NB4 (cell line): ENCODE measurements around the gene SNED1.
A peak's percentile ranks its signal among the peaks of the same experiment; 100 is the strongest.

Experiments used
- DNase-seq: peaks from one replicate; pipeline ENCODE4 v3.0.0; 2010; ENCODE audit warnings: low read depth
- H3K4me3 ChIP-seq: one replicate; pipeline ENCODE4 v1.5.1; 2011; ENCODE audit warnings: mild to moderate bottlenecking, low read depth, low read length, moderate library complexity
- MYC ChIP-seq: IDR thresholded peaks from 2 replicates; pipeline ENCODE4 v1.6.1; 2011; ENCODE audit warnings: low read depth, low read length
- POLR2A ChIP-seq: IDR thresholded peaks from 2 replicates; pipeline ENCODE4 v1.6.1; 2011; ENCODE audit warnings: mild to moderate bottlenecking; ENCODE audit not compliant: insufficient read length; ENCODE audit errors: extremely low read depth
- TF ChIP-seq, protein P1 (sequence below): IDR thresholded peaks from 2 replicates; pipeline ENCODE4 v1.6.1; 2011; ENCODE audit warnings: low read depth, low read length
- TF ChIP-seq, protein P2 (sequence below): IDR thresholded peaks from one replicate; pipeline ENCODE4 v1.5.1; 2012; ENCODE audit warnings: low read depth, low read length

SNED1 gene

DNA sequence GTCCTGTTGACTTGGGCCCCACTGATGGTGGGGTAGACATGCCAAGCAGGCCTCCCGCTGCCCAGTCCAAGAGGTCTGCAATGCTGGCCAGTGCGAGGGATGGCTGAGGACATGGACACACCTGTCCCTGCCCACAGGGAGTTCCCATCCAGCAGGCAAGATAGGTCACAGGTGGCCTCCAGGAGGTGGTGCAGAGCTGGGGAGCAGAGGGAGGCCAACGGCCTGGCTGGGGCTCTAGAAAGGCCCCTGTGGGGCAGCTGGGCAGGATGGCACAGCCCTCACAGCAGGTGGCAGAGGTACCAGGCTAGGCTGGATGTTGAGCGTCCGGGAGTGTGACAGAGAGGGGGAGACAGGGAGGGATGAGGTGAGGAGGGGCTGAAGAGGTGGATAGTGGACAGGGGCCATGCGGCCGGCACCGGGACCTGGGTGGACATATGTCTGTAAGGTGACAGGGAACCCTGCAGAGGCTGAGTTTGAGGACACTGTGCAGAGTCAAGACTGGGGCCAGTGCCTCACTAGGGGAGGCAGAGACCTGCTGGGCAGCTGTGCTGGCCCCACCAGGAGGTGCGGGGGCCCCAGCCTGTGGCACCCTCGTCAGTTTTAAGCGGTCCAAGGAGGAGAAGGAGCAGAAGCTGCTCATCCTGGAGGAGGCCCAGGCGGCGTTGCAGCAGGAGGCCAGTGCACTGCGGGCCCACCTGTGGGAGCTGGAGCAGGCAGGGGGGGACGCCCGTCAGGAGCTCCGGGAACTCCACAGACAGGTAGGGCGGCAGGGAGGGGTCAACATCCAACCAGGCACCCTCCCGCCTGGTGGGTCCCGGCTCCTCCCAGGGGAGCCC, 34.3 kb upstream of the SNED1 start:
- H3K4me3 ChIP-seq, result no peak overlapping the region
- DNase-seq, result no peak
- no peak for TF ChIP-seq POLR2A
- TF ChIP-seq, protein P1, sequence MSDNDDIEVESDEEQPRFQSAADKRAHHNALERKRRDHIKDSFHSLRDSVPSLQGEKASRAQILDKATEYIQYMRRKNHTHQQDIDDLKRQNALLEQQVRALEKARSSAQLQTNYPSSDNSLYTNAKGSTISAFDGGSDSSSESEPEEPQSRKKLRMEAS, result no peak
- TF ChIP-seq, protein P2, sequence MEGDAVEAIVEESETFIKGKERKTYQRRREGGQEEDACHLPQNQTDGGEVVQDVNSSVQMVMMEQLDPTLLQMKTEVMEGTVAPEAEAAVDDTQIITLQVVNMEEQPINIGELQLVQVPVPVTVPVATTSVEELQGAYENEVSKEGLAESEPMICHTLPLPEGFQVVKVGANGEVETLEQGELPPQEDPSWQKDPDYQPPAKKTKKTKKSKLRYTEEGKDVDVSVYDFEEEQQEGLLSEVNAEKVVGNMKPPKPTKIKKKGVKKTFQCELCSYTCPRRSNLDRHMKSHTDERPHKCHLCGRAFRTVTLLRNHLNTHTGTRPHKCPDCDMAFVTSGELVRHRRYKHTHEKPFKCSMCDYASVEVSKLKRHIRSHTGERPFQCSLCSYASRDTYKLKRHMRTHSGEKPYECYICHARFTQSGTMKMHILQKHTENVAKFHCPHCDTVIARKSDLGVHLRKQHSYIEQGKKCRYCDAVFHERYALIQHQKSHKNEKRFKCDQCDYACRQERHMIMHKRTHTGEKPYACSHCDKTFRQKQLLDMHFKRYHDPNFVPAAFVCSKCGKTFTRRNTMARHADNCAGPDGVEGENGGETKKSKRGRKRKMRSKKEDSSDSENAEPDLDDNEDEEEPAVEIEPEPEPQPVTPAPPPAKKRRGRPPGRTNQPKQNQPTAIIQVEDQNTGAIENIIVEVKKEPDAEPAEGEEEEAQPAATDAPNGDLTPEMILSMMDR, result no peak
- TF ChIP-seq MYC, result no peak

DNA sequence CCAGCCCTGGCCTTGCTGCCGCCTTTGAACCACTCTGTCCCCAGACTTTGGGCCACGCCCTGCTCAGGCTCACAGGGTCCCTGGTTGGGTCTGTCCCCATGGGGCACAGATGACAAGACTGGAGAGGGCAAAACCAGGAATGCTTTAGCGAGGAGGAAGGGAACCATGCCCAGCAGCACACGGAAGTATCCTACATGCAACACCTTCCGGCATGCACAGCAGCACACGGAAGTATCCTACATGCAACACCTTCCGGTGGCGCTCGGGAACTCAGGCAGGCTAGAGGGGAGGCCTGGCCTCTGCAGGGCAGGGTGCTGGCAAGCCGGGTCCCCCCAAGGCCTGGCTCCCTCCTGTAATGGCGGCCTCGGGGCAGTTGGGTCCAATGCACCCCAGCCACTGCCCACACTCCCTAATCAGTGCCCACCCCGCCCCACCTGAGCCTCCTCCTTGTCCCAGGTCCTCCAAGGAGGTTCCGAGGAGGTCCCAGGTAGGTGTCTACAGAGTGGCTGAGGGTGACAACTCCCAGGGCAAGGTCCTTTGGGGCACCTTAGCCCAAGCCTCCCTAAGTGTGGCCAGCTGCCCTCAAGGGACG, 33.6 kb upstream of the SNED1 start:
- no peak for TF ChIP-seq POLR2A
- TF ChIP-seq, protein P2, result no peak
- TF ChIP-seq, protein P1, result no peak
- no peak for TF ChIP-seq MYC
- H3K4me3 ChIP-seq, result no peak overlapping the region
- DNase-seq, result peak; percentile 15

DNA sequence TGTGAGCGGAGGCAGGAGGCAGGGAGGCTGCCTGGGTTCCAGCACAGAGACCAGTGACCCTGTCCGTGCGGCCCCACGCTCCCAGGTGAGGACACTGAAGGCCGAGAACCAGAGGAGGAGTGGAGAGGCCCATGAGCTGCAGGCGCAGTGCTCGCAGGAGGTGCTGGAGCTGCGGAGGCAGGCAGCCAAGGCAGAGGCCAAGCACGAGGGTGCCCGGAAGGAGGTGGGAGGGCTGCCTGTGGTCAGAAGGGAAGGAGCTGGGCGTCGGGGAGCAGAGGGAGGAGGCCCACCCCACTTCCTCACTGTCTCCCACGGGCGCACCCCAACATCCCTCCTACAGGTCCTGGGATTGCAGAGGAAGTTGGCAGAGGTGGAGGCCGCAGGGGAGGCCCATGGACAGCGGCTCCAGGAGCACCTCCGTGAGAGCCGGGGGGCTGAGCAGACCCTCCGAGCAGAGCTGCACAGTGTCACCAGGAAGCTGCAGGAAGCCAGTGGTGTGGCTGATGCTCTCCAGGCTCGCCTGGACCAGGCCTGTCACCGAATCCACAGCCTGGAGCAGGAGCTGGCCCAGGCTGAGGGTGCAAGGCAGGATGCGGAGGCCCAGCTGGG, 33.0 kb upstream of the SNED1 start:
- peak; percentile 88 for DNase-seq
- TF ChIP-seq, protein P1, result peak; percentile 4; the same call in 1 of the 2 replicates
- TF ChIP-seq, protein P2, result no peak
- TF ChIP-seq MYC, result peak; percentile 26; the same call in 1 of the 2 replicates
- H3K4me3 ChIP-seq, result no peak overlapping the region

DNA sequence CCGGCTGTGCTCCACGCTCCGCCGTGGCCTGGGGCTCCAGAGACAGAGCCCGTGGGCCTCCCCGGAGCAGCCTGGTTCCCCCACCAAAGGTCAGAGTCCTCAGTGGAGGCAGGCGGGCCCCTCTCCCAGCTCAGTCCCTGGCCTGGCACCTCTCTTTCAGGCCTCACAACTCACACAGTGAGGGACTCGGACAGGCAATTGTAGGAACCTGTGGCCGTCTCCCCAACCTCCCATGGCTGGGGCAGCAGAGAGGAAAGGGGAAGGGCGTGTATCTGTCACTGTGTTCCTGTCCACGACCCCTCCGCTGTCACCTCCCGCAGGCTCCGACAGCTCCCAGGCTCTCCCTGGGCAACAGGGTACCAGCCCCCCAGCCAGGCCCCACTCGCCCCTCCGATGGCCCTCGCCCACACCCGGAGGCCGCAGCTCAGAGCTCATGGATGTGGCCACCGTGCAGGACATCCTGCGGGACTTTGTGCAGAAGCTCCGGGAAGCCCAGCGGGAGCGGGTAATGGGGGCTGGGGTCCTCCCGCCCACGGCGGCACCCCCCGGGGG, 32.4 kb upstream of the SNED1 start:
- H3K4me3 ChIP-seq, result no peak overlapping the region
- peak; percentile 48 for DNase-seq
- TF ChIP-seq, protein P1, result no peak
- TF ChIP-seq MYC (no peak), POLR2A (no peak)

DNA sequence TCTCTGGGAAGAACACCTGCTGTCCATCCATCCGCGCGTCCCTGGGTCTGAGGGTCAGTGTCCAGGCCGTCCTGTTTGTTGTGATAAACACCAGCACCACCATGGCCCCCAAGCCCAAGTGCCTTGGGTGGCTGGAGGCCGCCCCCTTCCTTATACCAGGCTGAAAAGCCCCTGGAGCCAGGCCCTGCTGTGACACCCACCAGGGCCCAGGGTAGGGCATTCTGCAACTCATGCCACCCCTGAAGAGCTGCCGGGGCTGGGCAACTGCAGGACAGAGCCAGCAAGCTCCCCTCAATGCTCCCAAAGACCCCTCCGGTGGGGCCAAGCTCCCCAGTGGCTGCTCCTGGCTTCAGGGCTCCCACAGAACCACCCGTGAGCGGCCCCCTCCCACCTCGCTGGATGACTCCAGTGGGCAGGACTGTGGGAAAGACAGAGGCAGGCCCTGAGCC, 31.9 kb upstream of the SNED1 start:
- TF ChIP-seq, protein P1, result no peak
- TF ChIP-seq POLR2A (no peak), MYC (no peak)
- TF ChIP-seq, protein P2, result no peak
- DNase-seq, result no peak
- H3K4me3 ChIP-seq, result no peak overlapping the region
